Endothelial cell of umbilical vein (primary cell): ENCODE measurements around the gene IL1RL2. TPM values are rescaled to one million over a fixed set of nuclear protein-coding genes. Genes with fewer than 3 reads are reported as not detected.

ENCODE experiments used
- BruUV-seq: library from RNA; stranded (reverse); fragments of 400-500 nt; replicated peaks from 2 replicates; lab custom pipeline; 2021; lab: Mats Ljungman, UMichigan
- CTCF ChIA-PET: fragments of 300-600, 350-600 bp; sonication (Branson Sonifier 250); formaldehyde crosslinking; loops from one replicate; lab custom pipeline; 2021; ENCODE audit warnings: antibody characterized with exemption, inconsistent platforms; lab: Charles Lee
- POLR2A ChIA-PET: fragments of 300-600, 350-600 bp; sonication (Branson Sonifier 250); formaldehyde crosslinking; loops from one replicate; lab custom pipeline; 2021; ENCODE audit warnings: antibody characterized with exemption, inconsistent platforms; lab: Charles Lee
- DNase-seq: peaks from one replicate; pipeline ENCODE4 v3.0.0-alpha.2; 2011; ENCODE audit warnings: low read depth, low spot score
- FAIRE-seq: peaks from 2 replicates; lab custom pipeline; 2011; peaks lifted over from hg19 to GRCh38; lab: Jason Lieb, UNC
- H2AFZ ChIP-seq: 2 replicates; pipeline ENCODE4 v1.6.0; 2012; ENCODE audit warnings: low read depth, low read length, control low read depth, inconsistent platforms
- H3K27ac ChIP-seq: 2 replicates; pipeline ENCODE4 v1.5.1; 2011; ENCODE audit warnings: low read depth, mild to moderate bottlenecking, control low read depth, low read length, moderate library complexity; ENCODE audit not compliant: insufficient read depth
- H3K27me3 ChIP-seq, 2 experiments: 2 replicates each; pipeline versions ENCODE4 v1.6.0 to v1.6.1; 2011; ENCODE audit warnings: low read length in 2 of 2, mixed read lengths in 1 of 2; ENCODE audit not compliant: control insufficient read depth in 2 of 2, insufficient read depth in 2 of 2
- H3K36me3 ChIP-seq, 2 experiments: 2 replicates in 1 of 2; 3 replicates in 1 of 2; pipeline ENCODE4 v1.5.1; 2011; ENCODE audit warnings: low read length in 2 of 2, mild to moderate bottlenecking in 1 of 2, moderate library complexity in 1 of 2; ENCODE audit not compliant: control insufficient read depth in 2 of 2, insufficient read depth in 2 of 2; ENCODE audit errors: extremely low read depth in 1 of 2
- H3K4me1 ChIP-seq: 3 replicates; pipeline ENCODE4 v1.5.1; 2011; ENCODE audit warnings: mild to moderate bottlenecking, low read length; ENCODE audit not compliant: control insufficient read depth, insufficient read depth; ENCODE audit errors: extremely low read depth
- H3K4me2 ChIP-seq: 2 replicates; pipeline ENCODE4 v1.6.1; 2011; ENCODE audit warnings: low read length, control low read depth, mixed read lengths; ENCODE audit not compliant: insufficient read depth
- H3K4me3 ChIP-seq, 3 experiments: fragments of 200-600 bp in 1 of 3; sonication (generic), shearing (Covaris generic) in 1 of 3; replicated peaks in 1 of 3; 2 replicates each; pipeline ENCODE4 v1.5.1; 2011 to 2016; ENCODE audit warnings: control low read depth in 3 of 3, low read length in 3 of 3, mild to moderate bottlenecking in 2 of 3, inconsistent platforms in 1 of 3, low read depth in 1 of 3, moderate library complexity in 1 of 3; ENCODE audit not compliant: insufficient read depth in 1 of 3
- H3K79me2 ChIP-seq: 2 replicates; pipeline ENCODE4 v1.6.0; 2012; ENCODE audit warnings: low read length, inconsistent platforms; ENCODE audit not compliant: control insufficient read depth, insufficient read depth
- H3K9ac ChIP-seq: replicated peaks from 2 replicates; pipeline ENCODE3; 2011; ENCODE audit warnings: low read length, control low read depth; ENCODE audit not compliant: insufficient read depth; ENCODE audit errors: extremely low read depth
- H3K9me1 ChIP-seq: replicated peaks from 3 replicates; pipeline ENCODE4 v1.6.0; 2011; ENCODE audit warnings: mild to moderate bottlenecking, low read length; ENCODE audit not compliant: control insufficient read depth, insufficient read depth; ENCODE audit errors: extremely low read depth
- H3K9me3 ChIP-seq: replicated peaks from 2 replicates; pipeline ENCODE4 v1.5.1; 2012; ENCODE audit warnings: low read length, inconsistent platforms; ENCODE audit not compliant: control insufficient read depth, insufficient read depth
- H4K20me1 ChIP-seq: replicated peaks from 2 replicates; pipeline ENCODE3; 2011; ENCODE audit warnings: mild to moderate bottlenecking, low read length; ENCODE audit not compliant: control insufficient read depth, insufficient read depth; ENCODE audit errors: extremely low read depth
- EZH2 ChIP-seq: IDR thresholded peaks from 2 replicates; pipeline ENCODE4 v1.6.1; 2012; ENCODE audit warnings: borderline replicate concordance, low read depth, mild to moderate bottlenecking, moderate library complexity, low read length, inconsistent platforms; ENCODE audit not compliant: severe bottlenecking
- FOS ChIP-seq: IDR thresholded peaks from 2 replicates; pipeline ENCODE4 v1.6.1; 2011; ENCODE audit warnings: mild to moderate bottlenecking, low read length, moderate library complexity, borderline replicate concordance; ENCODE audit not compliant: insufficient read depth
- GATA2 ChIP-seq: IDR thresholded peaks from 2 replicates; pipeline ENCODE4 v1.7.0; 2011; ENCODE audit warnings: low read depth, mild to moderate bottlenecking, moderate library complexity, mixed read lengths, low read length; ENCODE audit not compliant: insufficient read length, insufficient read depth
- JUN ChIP-seq: IDR thresholded peaks from 2 replicates; pipeline ENCODE4 v1.6.1; 2011; ENCODE audit warnings: borderline replicate concordance, low read depth; ENCODE audit not compliant: insufficient read length, insufficient read depth
- MAX ChIP-seq: IDR thresholded peaks from 2 replicates; pipeline ENCODE4 v1.6.1; 2011; ENCODE audit not compliant: insufficient read depth, insufficient read length
- MYC ChIP-seq: IDR thresholded peaks from one replicate; pipeline ENCODE4 v1.6.1; 2011; ENCODE audit warnings: mild to moderate bottlenecking, low read depth, low read length
- POLR2A ChIP-seq: IDR thresholded peaks from 2 replicates; pipeline ENCODE4 v1.6.1; 2012; ENCODE audit warnings: low read depth, mild to moderate bottlenecking, control low read depth, low read length
- POLR2AphosphoS5 ChIP-seq: IDR thresholded peaks from 2 replicates; pipeline ENCODE4 v1.6.1; 2012; ENCODE audit warnings: low read depth, mild to moderate bottlenecking, control low read depth, low read length, moderate library complexity; ENCODE audit not compliant: insufficient read depth
- dilution Hi-C: fragments of 300-500 bp; cut with MboI; formaldehyde crosslinking; loops from one replicate; pipeline ENCODE4 v1.15.0; 2019; ENCODE audit warnings: low sequenced_read_pairs; ENCODE audit not compliant: extremely low pct_ligation_motif_present
- intact Hi-C: fragments of 100-400 bp; cut with micrococcal nuclease; formaldehyde crosslinking; loops from one replicate; pipeline ENCODE4 v1.10.0; 2022
- polyA plus RNA-seq, 4 experiments: library from polyadenylated mRNA; depleted of rRNA in 3 of 4; stranded (reverse) in 3 of 4; unstranded in 1 of 4; fragments of >200 nt; gene quantifications; 2 replicates each; pipeline versions ENCODE4 v1.2.1 to v1.2.3, GENCODE V29; 2011 to 2012; ENCODE audit warnings: missing spikeins in 1 of 4
- total RNA-seq: library from RNA; stranded (reverse); gene quantifications from 2 replicates; pipeline ENCODE4 v1.2.3, GENCODE V29; 2021
- TF ChIP-seq, protein P1 (sequence below), 2 donors: IDR thresholded peaks; 1 replicate in 1 of 2; 2 replicates in 1 of 2; pipeline ENCODE4 v1.5.1; 2011; ENCODE audit warnings: low read length in 2 of 2, mild to moderate bottlenecking in 2 of 2, moderate library complexity in 2 of 2, control low read depth in 1 of 2, inconsistent platforms in 1 of 2, low read depth in 1 of 2; ENCODE audit not compliant: insufficient read depth in 1 of 2; ENCODE audit errors: extremely low read depth in 1 of 2

Gene IL1RL2
- total and polyA plus RNA-seq, 2 donors (not counting 3 experiments of a cell fraction or from before 2014, with no cell fraction given), result 0.11 TPM; not detected in 1

DNA sequence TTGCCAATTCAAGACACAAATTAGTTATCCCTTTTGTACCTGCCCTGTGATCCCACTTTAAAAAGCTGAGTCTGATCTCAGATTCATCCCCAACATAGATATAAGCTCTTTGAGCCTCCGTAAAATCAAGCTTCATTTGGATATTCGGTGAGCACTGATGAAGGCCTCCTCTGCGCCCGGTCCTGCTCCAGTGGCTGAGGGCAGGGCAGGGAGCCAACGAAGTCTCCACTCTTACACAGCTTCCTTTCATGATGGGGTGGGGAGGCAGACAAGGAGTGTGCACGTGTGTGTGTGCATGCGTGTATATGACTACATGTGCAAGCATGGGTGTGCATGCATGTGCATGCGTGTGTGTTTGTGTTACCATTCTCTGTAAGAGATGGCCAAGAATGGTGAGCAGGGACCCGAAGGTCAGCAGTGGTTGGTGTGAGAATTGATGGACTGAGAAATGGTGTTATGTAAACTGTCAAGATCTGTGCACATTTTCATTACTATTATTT is 43.6 kb downstream of the IL1RL2 start:
- Histone ChIP-seq H4K20me1 (no peaks in the 10 kb centered on the region), H3K79me2 (no peaks in the 10 kb centered on the region), H3K4me1 (peaks cover 25% of the 10 kb centered on the region), H3K4me2 (no peak overlapping the region), H3K9me1 (no peaks in the 10 kb centered on the region), H3K36me3 (no peaks in the 10 kb centered on the region), H3K4me3 (no peak overlapping the region), H3K27ac (no peak overlapping the region), H3K9ac (no peak overlapping the region), H3K9me3 (no peaks in the 10 kb centered on the region), H3K27me3 (no peaks in the 10 kb centered on the region), H2AFZ (no peak overlapping the region)
- DNase-seq (no peak), FAIRE-seq (no peak)
- intact Hi-C loops (no loop called here), dilution Hi-C loops (no loop called here)
- CTCF ChIA-PET, result interaction anchor here (1.5 to 1.8 kb wide), 2 partner anchors 210 to 224 kb away, joined by 4 to 10 read pairs; no protein-coding TSS in a partner anchor
- BruUV-seq, result no TSS peak
- TF ChIP-seq POLR2AphosphoS5, result no peak
- no peak for TF ChIP-seq GATA2
- TF ChIP-seq MYC, result no peak
- TF ChIP-seq MAX, result no peak
- no peak for TF ChIP-seq POLR2A
- TF ChIP-seq, protein P1, sequence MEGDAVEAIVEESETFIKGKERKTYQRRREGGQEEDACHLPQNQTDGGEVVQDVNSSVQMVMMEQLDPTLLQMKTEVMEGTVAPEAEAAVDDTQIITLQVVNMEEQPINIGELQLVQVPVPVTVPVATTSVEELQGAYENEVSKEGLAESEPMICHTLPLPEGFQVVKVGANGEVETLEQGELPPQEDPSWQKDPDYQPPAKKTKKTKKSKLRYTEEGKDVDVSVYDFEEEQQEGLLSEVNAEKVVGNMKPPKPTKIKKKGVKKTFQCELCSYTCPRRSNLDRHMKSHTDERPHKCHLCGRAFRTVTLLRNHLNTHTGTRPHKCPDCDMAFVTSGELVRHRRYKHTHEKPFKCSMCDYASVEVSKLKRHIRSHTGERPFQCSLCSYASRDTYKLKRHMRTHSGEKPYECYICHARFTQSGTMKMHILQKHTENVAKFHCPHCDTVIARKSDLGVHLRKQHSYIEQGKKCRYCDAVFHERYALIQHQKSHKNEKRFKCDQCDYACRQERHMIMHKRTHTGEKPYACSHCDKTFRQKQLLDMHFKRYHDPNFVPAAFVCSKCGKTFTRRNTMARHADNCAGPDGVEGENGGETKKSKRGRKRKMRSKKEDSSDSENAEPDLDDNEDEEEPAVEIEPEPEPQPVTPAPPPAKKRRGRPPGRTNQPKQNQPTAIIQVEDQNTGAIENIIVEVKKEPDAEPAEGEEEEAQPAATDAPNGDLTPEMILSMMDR (IDR thresholded peaks at IDR 0.05; ENCODE audit: extremely low read depth in 1 of 2, insufficient read depth in 1 of 2, low read depth in 1 of 2, low read length in 2 of 2), result no peak
- TF ChIP-seq FOS, result no peak
- no peak for TF ChIP-seq EZH2
- no peak for TF ChIP-seq JUN
- POLR2A ChIA-PET, result no interaction called here
